HG02852 (cell line): Measurements from ENCODE around the gene FAM13B.
"Not testable (repeated sequence)": the region's sequence is repeated elsewhere in the genome, so short reads cannot be mapped to it uniquely, and the experiment has no call there.

Source experiments
- ATAC-seq: cut with Tn5 transposase; IDR thresholded peaks from one replicate; pipeline ENCODE4 v1.9.1; 2021; ENCODE audit warnings: mild to moderate bottlenecking, moderate library complexity; ENCODE audit not compliant: unreplicated experiment

The FAM13B gene

DNA sequence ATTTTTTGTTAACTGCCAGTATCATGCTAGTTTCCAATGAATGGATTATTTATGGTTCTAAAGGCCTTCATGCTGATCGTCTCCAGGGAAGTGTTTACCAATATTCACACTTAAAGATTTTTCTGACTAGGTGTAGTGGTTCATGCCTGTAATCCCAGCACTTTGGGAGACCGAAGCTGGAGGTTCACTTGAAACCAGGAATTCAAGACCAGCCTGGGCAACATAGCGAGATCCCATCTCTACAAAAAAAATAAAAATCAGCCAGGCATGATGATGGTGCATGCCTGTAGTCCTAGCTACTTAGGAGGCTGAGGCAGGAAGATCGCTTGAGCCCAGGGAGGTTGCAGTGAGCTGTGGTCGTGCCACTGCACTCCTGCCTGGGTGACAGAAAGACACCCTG is 43.5 kb downstream of the FAM13B start:
- no peak for ATAC-seq

DNA sequence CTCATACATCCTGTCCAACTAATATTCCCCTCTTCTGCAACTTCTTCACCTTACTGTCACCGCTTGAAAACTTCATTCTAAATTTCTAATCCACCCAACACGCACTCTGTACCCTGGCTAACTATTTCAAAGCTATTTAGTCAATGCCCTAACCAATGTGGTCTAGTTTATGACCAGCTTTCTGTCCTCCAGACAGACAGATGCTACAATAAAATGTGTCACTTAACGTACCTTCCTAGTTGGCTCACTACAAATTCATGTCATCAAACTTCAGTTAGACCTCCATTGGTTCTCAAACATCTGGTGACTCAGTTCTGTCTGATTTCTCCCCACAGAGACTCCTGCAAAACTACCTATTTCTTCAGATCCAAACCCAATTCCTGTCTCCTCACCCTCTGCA is 57.7 kb downstream of the FAM13B start:
- ATAC-seq: no peak

DNA sequence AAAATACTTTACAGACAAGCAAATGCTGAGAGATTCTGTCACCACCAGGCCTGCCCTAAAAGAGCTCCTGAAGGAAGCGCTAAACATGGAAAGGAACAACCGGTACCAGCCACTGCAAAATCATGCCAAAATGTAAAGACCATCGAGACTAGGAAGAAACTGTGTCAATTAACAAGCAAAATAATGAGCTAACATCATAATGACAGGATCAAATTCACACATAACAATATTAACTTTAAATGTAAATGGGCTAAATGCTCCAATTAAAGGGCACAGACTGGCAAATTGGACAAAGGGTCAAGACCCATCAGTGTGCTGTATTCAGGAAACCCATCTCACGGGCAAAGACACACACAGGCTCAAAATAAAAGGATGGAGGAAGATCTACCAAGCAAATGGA is 62.5 kb downstream of the FAM13B start:
- not testable (repeated sequence) for ATAC-seq

DNA sequence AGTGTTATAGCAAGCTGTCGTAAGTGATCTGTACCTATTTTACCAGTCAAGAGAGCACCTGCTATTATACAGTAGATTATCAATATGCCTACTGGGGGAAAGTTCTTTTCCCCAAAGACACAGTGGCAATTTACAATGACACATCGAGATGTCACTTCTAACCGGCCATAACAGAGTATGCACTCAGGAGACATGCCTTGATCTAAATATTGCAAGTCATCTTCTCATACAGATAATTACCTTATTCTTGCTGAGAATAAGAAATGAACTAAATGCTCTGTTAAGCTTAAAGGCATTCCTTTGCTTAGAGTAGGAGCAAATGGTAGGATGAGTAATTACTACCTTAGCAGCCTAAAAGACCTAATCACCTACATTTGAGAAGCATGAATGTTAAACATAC is 72.1 kb downstream of the FAM13B start:
- ATAC-seq: no peak

DNA sequence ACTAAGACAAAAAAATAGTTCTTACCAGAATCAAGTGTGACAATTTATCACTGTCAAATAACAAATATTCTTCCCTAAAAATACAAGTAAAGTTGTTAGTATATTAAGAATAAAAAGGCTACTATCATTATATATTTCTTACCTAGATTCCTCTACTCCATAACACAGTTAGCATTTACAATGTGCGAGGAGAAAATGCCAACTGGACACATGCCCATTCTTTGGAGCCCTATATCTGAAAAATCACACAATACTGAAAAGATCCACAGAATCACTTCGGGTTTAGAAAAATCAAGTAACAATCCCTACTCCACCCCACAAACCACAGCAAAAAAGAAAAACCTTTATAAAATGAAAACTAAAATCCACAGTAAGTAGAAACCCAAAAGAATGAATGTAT is 72.7 kb downstream of the FAM13B start:
- no peak for ATAC-seq

DNA sequence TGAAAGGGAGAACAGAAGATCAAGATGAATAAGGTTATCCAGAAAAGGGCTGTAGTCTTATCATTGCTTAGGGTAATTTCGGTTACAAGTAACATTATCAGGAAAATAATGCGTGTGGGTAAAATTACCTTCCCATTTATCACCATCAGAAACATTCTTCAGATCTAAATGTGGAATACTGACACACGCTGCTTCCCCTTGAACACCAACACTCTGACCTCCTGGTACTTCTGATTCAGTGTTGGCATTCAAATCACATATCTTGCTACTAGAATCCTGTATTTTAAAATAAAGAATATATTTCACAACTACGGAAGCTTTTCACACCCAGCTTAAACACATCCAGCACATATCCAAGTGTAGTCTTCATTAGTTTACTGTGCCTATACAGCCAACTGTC is 73.4 kb downstream of the FAM13B start:
- no peak for ATAC-seq

DNA sequence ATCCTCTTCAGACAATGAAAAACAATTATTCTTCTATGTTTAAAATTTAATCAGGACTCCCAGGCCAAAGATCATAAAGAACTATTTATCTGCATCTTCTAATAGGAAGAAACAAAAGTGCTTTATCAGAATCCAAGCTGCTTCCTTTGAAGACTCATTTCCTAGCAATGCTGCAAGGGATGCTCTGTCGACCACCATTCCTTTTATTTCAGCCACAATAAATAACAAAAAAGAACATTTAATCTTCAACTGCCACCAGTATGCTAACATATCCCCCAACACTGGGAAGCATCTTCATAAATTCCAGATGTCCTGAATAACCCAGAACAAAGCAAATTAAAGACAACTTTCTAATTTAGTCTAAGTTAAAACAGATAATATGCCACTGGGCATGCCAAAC is 74.9 kb downstream of the FAM13B start:
- no peak for ATAC-seq

DNA sequence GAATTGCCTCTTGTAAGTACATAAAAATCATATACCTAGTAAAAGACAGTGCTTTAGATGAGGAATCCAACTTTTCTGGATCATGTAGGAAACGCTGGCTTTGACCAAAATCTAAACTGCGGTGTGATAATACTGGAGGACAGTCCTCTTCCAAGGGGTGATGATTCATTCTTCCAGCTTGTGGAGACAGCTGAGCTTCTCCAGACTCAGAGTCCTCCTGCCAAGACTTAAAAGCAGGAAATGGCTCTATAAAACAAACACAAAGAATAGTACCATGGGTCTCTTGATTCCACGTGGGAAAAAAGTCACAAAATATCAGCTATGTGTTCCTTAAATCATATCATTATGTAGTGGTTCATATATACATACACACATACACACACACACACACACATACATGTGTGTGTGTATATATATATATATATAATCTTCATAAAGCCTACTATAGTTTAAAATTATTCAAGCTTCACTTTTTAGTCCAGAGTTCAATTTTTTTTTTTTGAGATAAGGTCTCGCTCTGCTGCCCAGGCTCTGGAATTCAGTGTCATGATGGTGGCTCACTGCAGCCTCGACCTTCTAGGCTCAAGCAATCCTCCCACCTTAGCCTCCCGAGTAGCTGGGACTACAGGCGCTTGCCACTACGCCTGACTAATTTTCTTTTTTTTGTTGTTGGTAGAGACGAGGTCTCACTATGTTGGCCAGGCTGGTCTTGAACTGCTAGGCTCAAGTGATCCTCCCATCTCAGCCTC is 78.6 kb downstream of the FAM13B start:
- ATAC-seq: no peak

DNA sequence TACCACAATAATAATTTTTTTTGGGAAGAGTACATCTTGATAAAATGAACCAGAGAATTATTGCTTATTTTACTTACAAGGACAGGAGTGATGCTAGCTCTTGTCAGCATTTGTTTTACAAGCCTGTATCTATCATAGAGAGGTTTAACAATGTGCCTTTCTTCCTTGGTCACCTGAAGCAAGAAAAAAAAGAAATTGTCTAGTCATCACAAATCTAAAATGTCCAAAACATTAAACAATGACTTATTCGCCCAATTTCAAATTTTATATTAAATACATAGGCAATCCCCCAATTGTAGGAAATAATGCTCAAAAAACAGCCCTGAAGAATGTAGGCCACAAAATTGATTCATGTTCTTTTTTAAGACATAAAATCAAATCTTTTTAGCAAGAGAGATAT is 87.1 kb downstream of the FAM13B start:
- ATAC-seq: no peak

DNA sequence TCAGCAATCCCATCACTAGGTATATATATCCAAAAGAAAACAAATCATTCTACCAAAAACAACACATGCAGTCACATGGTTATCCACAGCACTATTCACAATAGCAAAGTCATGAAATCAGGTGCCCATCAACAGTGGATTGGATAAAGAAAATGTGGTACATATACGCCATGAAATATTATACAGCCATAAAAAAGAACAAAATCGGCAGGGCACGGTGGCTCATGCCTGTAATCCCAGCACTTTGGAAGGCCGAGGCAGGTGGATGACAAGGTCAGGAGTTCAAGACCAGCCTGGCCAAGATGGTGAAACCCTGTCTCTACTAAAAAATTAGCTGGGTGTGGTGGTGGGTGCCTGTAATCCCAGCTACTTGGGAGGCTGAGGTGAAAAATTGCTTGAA is 88.6 kb downstream of the FAM13B start:
- ATAC-seq: not testable (repeated sequence)

DNA sequence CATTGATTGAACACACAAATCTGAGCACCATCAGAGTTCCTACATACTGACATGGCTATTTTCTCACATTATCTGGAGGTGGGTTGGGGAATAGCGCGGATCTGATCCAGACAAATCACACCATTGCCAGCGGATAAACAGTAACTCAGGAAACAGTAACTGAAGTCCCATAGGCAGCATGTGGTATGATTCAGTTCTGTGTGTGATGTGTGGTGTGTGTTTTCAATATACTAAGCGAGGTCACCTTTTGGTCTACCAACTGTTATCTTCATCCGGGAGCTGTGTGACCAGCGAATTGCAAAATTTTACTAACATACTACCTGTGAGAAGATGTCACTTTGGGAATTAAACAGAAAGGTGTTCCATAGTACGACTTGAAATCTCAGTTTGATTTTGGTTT is 93.5 kb downstream of the FAM13B start:
- ATAC-seq: no peak

DNA sequence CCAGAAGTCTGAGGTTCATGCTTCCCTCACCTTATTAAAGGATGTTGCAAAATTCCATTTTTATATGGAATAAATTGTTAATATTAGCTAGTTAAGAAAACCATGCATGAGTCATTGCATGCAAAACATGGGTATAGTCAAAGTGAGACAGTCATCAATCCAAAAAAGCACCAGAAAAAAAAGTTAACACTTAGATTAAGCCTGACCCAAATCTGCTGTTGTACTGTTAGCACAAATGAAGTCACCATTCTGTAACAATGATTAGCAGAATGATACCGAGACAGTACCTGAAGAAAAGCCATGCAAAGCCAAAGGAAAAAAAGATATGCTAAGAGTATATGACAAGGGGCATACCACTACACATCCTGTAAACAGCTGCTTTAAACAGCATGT is 94.1 kb downstream of the FAM13B start:
- no peak for ATAC-seq

DNA sequence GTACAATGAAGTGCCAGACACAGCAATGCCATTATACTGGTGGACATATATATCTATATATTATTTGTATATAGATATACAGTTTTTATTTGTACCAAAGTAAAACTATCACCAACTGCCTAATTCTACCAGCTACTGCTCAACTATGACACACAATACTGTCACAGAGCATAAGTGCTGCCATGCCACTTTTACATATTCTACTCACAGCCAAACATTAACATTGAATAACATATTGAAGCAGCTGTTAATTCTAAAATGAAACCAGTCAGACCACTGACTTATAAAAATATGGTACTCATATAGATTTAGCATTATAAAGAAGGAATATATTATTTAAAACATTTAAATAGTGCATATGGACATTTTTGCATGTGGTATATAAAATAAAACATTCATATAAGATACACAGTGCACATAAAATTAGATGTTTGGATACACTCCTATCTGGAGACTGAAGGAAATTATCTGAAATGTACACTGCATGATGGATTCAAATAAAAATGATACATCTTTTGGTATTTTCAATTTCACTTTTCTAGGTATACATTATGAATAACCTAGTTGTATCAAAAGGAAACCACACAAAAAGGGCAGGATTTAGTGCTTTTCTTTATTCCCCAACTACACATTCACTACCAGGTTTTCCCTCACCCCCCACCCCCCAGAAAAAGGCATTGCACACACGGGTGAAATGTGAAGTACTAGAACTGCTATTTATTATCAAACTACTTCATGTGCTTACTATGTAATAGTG is 94.7 kb downstream of the FAM13B start:
- ATAC-seq: no peak

DNA sequence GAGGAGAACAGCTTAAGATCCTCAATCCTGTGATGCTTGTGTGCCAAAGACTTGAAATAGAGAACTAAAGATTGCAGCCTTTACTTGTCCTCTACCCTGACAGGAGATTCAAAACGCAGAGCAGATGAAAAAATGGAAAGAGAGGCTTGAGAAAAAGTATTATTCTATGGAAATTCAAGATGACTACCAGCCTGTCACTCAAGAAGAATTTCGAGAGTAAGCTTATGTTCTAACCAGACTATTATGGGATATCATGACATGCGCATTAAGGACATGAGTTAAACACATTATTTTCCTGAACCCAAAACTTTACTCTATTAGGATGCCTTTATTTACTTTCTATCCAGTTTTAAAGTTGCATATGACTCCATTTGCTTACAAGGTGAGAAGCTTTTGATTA is 97.2 kb downstream of the FAM13B start:
- ATAC-seq: no peak

DNA sequence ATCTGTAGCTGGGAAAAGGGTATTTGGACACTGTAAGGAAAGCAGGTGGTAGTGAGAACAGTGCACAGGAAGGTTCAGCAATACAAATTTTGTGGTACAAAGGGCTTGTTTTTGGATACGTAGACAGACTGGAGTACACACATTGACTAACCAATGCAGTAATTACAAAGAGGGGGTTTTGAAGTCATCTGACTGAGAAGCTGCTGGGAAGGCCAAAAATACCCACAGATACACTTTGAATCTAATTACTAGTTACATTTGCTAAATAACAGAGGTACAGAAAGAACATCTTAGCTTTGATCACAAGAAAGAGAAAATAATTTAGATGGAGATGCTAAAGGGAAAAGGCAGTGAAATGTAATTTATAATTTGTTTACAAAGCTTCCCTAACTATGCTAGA is 97.7 kb downstream of the FAM13B start:
- no peak for ATAC-seq

DNA sequence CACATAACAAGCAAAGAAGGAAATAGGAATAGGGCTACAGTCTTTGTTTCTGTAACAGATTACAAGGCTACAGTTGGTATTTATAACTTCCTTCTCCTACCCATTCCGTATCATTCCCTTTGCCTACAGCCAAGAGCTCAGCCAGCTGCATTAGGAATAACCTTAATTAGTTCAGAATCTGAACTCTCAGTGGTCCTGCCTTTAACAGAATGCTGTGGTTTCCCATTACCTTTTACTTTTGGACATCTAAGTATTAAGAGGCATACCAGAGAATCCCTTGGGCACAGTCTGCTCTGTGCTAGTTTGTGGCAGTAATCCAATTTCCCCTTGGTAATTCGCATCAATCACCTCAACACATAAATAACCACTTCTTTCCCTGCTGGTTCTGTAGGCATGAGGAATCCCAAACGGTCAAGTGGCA is 99.4 kb downstream of the FAM13B start:
- no peak for ATAC-seq

DNA sequence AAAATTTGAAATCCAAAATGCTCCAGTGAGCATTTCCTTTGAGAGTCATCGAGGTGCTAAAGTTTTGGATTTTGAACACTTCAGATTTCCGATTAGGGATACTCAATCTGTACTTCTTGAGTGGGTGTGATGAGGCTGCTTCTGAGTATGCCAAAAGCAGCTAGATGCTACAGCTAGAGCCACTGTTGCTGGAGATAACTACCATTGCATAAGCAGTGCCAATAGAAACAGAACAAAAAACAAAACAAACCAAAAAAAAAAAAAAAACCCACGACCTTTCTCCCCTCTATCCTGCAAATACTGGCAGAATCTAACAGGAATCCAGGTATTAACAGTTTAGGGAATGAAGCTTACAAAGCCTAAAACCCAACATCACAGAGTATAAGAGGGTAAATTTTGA is 100.1 kb downstream of the FAM13B start:
- no peak for ATAC-seq

DNA sequence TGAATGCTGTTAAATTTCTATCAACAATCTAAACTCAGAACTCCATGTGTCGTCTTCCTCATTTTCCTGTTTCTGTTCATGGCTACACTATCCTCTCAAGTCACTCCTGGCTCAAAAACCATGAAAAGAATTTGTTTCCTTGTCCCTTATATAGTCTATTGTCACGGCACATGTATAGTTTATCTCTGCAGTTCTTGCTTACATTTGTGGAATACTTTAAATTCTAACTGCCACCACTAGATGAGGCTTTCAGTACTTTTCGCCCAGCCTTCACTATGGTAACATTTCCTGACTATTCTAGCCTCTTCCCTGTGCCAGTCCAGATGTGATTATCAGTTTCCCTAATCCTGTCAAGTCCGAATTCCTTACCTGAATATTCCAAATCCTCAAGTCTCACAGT is 109.0 kb downstream of the FAM13B start:
- ATAC-seq: no peak

DNA sequence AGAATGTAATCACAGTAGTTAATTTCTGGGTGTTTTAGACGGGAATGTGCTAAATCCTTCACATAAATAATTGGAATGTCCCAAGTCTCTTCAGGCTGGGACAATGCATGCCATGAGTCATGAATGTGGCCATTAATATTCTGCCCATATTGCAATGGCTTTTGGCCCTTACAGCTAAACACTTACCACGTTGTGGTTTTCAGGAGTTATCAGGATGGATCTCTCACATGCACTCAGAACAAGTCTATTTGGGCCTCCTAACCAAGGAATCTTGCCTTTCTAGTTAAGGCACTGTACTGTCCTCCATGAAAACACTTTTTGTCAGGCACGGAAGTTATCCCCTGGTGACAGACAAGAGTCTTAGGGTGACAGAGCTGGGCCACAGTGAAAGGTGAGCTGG is 110.9 kb downstream of the FAM13B start:
- ATAC-seq: no peak

DNA sequence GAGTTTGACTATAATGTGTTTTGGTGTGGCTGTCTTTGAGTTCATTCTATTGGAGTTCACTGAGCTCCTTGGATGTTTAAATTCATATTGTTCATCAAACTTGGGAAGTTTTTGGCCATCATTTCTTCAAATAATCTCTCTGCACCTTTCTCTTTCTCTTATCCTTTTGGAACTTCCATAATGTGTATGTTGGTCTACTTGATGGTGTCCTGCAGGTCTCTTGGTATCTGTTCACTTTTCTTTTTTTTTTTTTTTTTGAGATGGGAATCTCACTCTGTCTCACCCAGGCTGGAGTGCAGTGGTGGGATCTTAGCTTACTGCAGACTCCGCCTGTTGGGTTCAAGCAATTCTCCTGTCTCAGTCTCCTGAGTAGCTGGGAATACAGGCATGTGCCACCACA is 116.0 kb downstream of the FAM13B start:
- ATAC-seq: no peak

DNA sequence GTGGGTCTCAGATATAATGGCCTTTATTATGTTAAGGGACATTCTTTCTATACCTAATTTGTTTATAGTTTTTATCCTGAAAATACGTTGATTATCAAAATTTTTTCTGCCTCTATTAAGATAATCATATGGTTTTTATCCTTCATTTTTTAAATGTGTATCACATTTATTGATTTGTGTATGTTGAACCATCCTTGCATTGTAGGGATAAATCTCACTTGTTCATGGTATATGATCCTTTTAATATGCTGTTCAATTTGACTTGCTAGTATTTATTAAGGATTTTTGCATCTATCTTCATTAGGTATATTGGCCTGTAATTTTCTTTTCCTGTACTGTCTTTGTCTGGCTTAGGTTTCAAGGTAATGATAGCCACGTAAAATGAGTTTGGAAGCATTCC is 118.1 kb downstream of the FAM13B start:
- ATAC-seq: no peak

DNA sequence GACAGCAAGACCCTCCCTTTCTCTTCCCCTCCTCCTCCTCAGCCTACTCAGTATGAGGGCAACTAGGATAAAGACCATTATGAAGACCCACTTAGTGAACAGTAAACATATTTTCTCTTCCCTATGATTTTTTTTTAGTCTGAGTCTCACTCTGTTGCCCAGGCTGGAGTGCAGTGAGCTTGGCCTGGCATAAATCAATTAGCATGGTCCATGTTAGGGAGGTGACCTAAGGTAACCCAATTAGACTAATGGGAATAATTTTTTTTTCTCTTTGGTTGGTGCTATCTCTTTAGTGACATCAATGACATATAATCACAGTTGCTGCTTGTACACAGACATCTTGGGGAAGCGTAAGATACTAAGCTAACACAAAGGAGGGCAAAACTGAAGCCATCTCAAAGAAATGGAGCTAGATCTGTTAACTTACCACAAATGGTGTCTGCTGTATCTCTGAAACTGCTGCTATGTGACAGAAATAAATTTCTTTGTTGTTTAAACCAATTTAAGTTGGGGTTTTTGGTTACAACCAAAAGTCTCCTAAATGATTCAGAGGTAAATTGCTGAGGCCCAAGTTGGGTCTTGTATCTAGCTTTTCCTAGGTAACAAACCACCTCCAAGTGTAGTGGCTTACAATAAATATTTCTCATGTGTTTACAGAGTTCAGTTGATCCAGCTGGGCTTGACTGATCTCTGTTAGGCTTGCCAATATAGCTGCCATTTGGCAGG is 130.3 kb downstream of the FAM13B start:
- no peak for ATAC-seq
